GM19452 (cell line): ENCODE results near the gene FHL2.

Experiments
- ATAC-seq: cut with Tn5 transposase; IDR thresholded peaks from one replicate; pipeline ENCODE4 v1.9.1; 2021; ENCODE audit not compliant: unreplicated experiment

FHL2 gene

DNA sequence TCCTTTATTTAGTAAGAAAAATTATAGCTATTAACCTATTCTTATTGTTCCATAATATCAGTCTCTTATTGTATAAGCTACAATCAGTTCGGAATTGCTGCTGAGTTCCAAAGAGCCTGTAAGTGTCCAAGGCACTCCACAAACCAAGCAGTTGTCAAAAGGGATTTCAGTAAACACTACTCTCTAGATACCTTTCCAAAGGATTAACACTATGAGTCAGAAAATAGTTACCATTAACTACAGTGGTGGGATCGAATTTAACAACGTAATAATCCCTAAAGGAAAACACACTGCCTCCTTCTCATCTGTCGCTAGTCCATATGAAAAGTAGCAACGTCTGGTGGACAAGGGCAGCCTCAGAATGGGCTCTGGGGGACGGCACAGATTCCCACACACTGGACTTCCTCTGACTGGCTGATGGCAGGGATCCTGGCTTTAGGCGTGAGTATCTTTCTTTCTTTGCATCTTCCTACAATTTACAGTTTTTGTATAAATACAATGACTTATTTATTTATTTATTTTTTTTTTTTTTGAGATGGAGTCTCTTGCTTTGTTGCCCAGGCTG, 78.1 kb downstream of the FHL2 start:
- ATAC-seq: no peak

GRCh38 chr2:105317937-105318336, 80.9 kb downstream of the FHL2 start:
- no peak for ATAC-seq

DNA sequence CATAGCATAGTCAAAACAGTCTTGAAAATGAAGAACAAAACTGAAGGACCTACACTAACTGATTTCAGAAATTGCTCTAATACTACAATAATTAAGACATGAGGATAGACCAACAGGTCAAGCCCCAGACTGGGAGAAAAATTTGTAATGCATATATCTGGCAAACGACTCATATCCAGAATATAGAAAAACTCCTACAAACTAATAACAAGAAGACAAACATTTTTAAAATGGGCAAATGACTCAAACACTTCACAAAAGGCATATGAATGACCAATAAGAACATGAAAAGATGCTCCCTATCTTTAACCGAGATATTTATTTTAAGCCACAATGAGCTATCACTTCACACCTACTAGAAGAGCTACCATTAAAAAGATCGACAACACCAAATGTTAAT, 83.5 kb downstream of the FHL2 start:
- ATAC-seq: peak; percentile 71

GRCh38 chr2:105313877-105314276, 85.0 kb downstream of the FHL2 start:
- ATAC-seq: no peak
